Breast epithelium (tissue), 4 donors: ENCODE results near the gene PCIF1. TPM values are rescaled to one million over a fixed set of nuclear protein-coding genes. Genes with fewer than 3 reads are reported as not detected.

Source experiments
- DNase-seq, 2 donors: peaks; one replicate each; pipeline ENCODE4 v3.0.0-alpha.2; 2019; ENCODE audit warnings: low spot score in 2 of 2
- H3K27ac ChIP-seq, 2 donors: fragments of 200-600 bp; sonication (generic) in 1 of 2; one replicate each; pipeline ENCODE4 v1.5.1; 2016 to 2019; ENCODE audit warnings: mild to moderate bottlenecking in 1 of 2
- H3K27me3 ChIP-seq, 2 donors: fragments of 200-600 bp; sonication (generic) in 1 of 2; one replicate each; pipeline versions ENCODE4 v1.5.1 to v1.6.0; 2017 to 2019; ENCODE audit warnings: control low read depth in 1 of 2, mild to moderate bottlenecking in 1 of 2
- H3K36me3 ChIP-seq: fragments of 200-600 bp; one replicate; pipeline ENCODE4 v1.5.1; 2019
- H3K4me1 ChIP-seq, 2 donors: fragments of 200-600 bp; sonication (generic); one replicate each; pipeline ENCODE4 v1.5.1; 2016 to 2019; ENCODE audit warnings: control low read depth in 1 of 2
- H3K4me3 ChIP-seq, 3 donors: fragments of 200-600 bp; sonication (generic); 1 replicate in 2 of 3; 2 replicates in 1 of 3; pipeline ENCODE4 v1.5.1; 2016 to 2019; ENCODE audit warnings: mild to moderate bottlenecking in 3 of 3, moderate library complexity in 2 of 3
- H3K9me3 ChIP-seq, 2 donors: fragments of 200-600 bp; sonication (generic) in 1 of 2; one replicate each; pipeline ENCODE4 v1.5.1; 2016 to 2019; ENCODE audit warnings: control low read depth in 1 of 2
- POLR2A ChIP-seq: fragments of 450-650 bp; IDR thresholded peaks from one replicate; pipeline ENCODE4 v1.6.1; 2016; ENCODE audit warnings: antibody characterized with exemption, mild to moderate bottlenecking, moderate library complexity
- POLR2AphosphoS5 ChIP-seq, 3 donors: sonication (generic); formaldehyde crosslinking; IDR thresholded peaks; one replicate each; pipeline ENCODE4 v1.6.1; 2017; ENCODE audit warnings: antibody characterized with exemption in 3 of 3
- intact Hi-C: fragments of 100-400 bp; cut with DNase I; formaldehyde crosslinking; loops from one replicate; pipeline ENCODE4 v1.15.1; 2023; ENCODE audit warnings: low total_unique reads
- total RNA-seq, 3 donors: library from RNA; depleted of rRNA; stranded (reverse); fragments of >200 nt; gene quantifications; one replicate each; pipeline ENCODE4 v1.1.0, GENCODE V29; 2016
- TF ChIP-seq, protein P1 (sequence below), 3 donors: fragments of 450-650 bp; IDR thresholded peaks; one replicate each; pipeline ENCODE4 v1.5.1; 2016 to 2017; ENCODE audit warnings: antibody characterized with exemption in 3 of 3, mild to moderate bottlenecking in 3 of 3, moderate library complexity in 3 of 3

PCIF1 gene
- total RNA-seq, 3 donors from 2014 or later, result 28.2 to 40.2 (median 30.8) TPM

GRCh38 chr20:45970646-45971424, 36.4 kb downstream of the PCIF1 start:
- peak in 1 of 2 donors; percentile 57 for DNase-seq
- intact Hi-C loops, result no loop called here
- H3K27ac ChIP-seq, result peak overlapping the region; percentile 97 to 100
- H3K9me3 ChIP-seq, result no peaks in the 10 kb centered on the region
- H3K27me3 ChIP-seq, result no peaks in the 10 kb centered on the region
- peak overlapping the region; percentile 74 to 99 (median 94) for H3K4me3 ChIP-seq
- H3K4me1 ChIP-seq, result no peaks in the 10 kb centered on the region
- TF ChIP-seq, protein P1, sequence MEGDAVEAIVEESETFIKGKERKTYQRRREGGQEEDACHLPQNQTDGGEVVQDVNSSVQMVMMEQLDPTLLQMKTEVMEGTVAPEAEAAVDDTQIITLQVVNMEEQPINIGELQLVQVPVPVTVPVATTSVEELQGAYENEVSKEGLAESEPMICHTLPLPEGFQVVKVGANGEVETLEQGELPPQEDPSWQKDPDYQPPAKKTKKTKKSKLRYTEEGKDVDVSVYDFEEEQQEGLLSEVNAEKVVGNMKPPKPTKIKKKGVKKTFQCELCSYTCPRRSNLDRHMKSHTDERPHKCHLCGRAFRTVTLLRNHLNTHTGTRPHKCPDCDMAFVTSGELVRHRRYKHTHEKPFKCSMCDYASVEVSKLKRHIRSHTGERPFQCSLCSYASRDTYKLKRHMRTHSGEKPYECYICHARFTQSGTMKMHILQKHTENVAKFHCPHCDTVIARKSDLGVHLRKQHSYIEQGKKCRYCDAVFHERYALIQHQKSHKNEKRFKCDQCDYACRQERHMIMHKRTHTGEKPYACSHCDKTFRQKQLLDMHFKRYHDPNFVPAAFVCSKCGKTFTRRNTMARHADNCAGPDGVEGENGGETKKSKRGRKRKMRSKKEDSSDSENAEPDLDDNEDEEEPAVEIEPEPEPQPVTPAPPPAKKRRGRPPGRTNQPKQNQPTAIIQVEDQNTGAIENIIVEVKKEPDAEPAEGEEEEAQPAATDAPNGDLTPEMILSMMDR (IDR thresholded peaks at IDR 0.05), result no peak
- TF ChIP-seq POLR2AphosphoS5 (IDR thresholded peaks at IDR 0.05), result no peak
- no peak for TF ChIP-seq POLR2A
- peaks cover 10% of the 10 kb centered on the region for H3K36me3 ChIP-seq

DNA sequence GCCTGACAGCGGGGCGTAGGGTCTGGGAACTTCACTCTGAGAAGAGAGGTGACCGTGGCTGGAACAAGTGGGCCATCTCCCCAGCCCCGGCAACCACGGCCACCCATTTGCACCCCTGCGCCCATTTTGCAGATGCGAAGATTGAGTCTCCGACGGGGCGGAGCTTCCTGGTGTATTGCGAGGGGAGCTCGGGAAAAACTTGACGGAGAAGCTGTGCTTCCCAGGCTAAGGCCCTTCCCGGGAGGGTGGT, 36.9 kb downstream of the PCIF1 start:
- Histone ChIP-seq H3K27me3 (no peaks in the 10 kb centered on the region), H3K4me3 (peak overlapping the region; percentile 74 to 99 (median 94)), H3K27ac (peak overlapping the region; percentile 97 to 100), H3K9me3 (no peaks in the 10 kb centered on the region), H3K36me3 (peaks cover 10% of the 10 kb centered on the region), H3K4me1 (no peaks in the 10 kb centered on the region)
- TF ChIP-seq POLR2AphosphoS5 (IDR thresholded peaks at IDR 0.05) (peak in 1 of 3 donors; percentile 41), POLR2A (no peak)
- TF ChIP-seq, protein P1 (IDR thresholded peaks at IDR 0.05), result no peak
- intact Hi-C loops, result no loop called here
- DNase-seq, result no peak

GRCh38 chr20:45971675-45972499, 37.4 kb downstream of the PCIF1 start, which contains the start of gene ZNF335:
Gene ZNF335 (minus strand): TSS chr20:45972203. CDS start chr20:45971410, 793 bp downstream.
- intact Hi-C loops, result no loop called here
- Histone ChIP-seq H3K9me3 (no peaks in the 10 kb centered on the region), H3K4me1 (no peaks in the 10 kb centered on the region), H3K4me3 (peak within 1 kb of the TSS; percentile 74 to 99 (median 94)), H3K27me3 (no peaks in the 10 kb centered on the region), H3K36me3 (peaks cover 9% of the 10 kb centered on the region), H3K27ac (peak within 1 kb of the TSS; percentile 97 to 100)
- TF ChIP-seq, protein P1 (IDR thresholded peaks at IDR 0.05), result peak; percentile 33 to 64 (median 49)
- TF ChIP-seq POLR2A (peak; percentile 59), POLR2AphosphoS5 (IDR thresholded peaks at IDR 0.05) (peak; percentile 92 to 94 (median 93))
- peak; percentile 93 to 94 for DNase-seq

GRCh38 chr20:45972500-45973183, 38.2 kb downstream of the PCIF1 start:
- Histone ChIP-seq H3K4me3 (peak overlapping the region; percentile 74 to 99 (median 94)), H3K36me3 (peaks cover 2% of the 10 kb centered on the region), H3K9me3 (no peaks in the 10 kb centered on the region), H3K27ac (peak overlapping the region; percentile 97 to 100), H3K27me3 (no peaks in the 10 kb centered on the region), H3K4me1 (no peaks in the 10 kb centered on the region)
- TF ChIP-seq POLR2A (no peak), POLR2AphosphoS5 (IDR thresholded peaks at IDR 0.05) (no peak)
- no peak for DNase-seq
- intact Hi-C loops, result no loop called here

- no peaks in the 10 kb centered on the region for H3K9me3 ChIP-seq
- no peak for DNase-seq
- H3K4me3 ChIP-seq, result no peak overlapping the region
- intact Hi-C loops, result no loop called here
- H3K36me3 ChIP-seq, result no peaks in the 10 kb centered on the region
- no peak for TF ChIP-seq POLR2A
- TF ChIP-seq, protein P1 (IDR thresholded peaks at IDR 0.05), result no peak
- TF ChIP-seq POLR2AphosphoS5 (IDR thresholded peaks at IDR 0.05), result no peak
- no peaks in the 10 kb centered on the region for H3K27me3 ChIP-seq
- no peaks in the 10 kb centered on the region for H3K4me1 ChIP-seq
- H3K27ac ChIP-seq, result no peak overlapping the region
Measured at GRCh38 chr20:45974896-45975565, 40.5 kb downstream of the PCIF1 start.
